Endometrium (tissue), 2 donors: ENCODE measurements around the gene MAP3K20.
"Not testable (repeated sequence)": the region's sequence is repeated elsewhere in the genome, so short reads cannot be mapped to it uniquely, and the experiment has no call there.

Experiments
- FAIRE-seq: peaks from 2 replicates; lab custom pipeline; 2012; peaks lifted over from hg19 to GRCh38; lab: Jason Lieb, UNC
- donor health status: control.
- donor health status: control.

MAP3K20 gene

DNA sequence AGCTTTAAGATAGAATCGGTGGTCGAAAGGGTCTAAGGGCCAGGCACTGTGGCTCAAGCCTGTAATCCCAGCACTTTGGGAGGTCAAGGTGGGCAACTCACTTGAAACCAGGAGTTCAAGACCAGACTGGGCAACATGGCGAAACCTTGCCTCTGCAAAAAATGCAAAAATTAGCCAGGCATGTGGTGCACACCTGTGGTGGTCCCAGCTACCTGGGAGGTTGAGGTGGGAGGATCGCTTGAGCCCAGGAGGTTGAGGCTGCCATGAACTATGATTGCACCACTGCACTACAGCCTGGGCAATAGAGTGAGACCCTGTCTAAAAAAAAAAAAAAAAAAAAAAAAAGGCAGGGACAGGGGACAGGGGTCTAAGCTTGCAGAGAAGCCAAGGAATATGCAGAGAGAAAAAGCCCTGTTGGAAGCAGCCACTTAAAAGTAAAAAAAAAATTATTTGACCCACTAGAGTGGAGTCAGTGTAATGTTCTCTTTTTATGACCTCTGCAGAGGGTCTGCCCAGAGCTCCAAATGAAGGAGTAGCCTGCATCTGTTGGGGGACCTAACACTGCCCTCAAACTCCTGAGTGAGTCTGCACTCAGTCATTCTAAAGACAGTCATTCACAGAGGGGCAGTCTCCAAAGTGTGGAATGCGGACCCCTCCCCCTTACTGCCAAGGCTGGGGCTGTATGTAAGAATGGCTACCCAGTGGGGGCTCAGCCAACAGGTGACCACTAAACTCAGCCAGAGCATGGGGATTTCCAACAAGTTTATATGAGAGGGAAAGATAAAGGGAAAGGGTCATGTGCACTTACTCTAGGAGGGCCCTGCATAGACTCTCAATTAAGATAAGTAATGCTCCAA lies 160.5 kb downstream of the MAP3K20 start:
- no peak for FAIRE-seq

DNA sequence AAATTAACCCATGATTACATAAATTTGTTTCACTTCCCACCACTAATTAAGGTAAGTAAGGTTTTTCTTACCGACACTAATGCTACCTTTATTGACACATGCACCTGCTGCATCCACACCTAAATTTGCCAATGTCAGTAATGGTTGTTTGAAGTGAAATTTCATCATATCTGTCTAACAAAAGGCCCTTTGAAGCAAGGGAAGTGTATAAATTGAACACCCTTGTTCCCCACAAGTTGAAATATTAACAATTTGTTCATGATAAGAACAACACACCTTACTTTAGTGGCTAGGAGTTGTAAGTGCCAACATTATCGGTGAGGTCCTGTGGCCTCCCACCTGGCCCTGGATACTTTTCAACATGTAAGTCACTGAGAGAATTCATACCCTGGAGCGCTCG lies 162.7 kb downstream of the MAP3K20 start:
- no peak for FAIRE-seq

DNA sequence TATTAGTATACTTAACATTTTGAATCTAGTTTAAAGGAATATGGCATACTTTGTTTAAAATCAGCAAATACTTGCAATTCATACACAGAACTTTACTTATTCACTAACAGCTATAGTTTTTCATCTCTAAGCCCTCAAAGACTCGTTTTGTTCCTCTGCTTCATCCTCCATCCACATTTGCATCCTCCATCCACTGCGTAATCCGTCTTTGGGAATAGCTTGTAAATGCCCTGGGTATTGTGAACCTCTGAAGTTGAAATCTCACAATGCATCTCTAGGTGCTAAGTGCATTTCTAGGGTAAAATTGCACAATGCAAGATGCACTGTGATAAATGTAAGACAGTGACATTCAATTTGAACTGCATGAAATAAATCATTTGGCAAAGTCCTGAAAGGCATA lies 163.2 kb downstream of the MAP3K20 start:
- FAIRE-seq: no peak

DNA sequence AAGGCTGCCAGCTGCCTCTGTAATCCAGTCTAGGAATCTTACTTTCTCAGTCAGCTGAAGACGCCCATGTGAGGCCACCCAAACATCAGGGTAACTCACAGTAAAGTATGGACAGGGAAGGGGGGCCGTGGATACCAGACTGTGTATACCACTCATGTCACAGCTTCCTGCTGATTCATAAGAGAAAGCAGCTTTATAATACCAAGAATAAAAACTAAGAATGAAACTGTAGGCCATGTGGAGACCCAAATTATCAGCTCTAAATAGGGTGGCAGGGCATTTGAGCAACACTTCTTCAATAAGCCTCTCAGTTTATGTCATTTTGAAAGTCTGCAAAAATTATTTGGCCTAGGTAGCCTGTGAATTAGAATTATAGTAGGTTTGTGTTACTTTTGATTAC lies 164.0 kb downstream of the MAP3K20 start:
- no peak for FAIRE-seq

DNA sequence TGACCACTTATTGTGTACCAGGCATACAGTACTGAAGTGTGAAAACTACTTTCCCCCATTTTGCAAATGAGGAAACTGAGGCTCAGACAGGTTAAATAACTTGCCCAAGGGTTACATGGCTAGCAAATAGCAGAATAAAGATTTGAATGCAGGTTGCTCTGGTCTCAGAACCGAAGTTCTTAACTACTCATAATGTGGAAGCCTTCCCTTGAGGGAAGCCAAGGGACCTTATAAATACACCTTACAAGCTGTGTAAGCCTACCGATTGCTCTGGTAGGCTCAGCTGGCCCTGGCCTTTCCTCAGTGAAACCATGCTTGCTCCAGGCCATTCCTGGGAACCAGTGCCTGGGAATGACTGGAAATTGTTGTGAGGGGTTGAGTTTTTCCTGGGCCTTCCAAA lies 164.4 kb downstream of the MAP3K20 start:
- no peak for FAIRE-seq

DNA sequence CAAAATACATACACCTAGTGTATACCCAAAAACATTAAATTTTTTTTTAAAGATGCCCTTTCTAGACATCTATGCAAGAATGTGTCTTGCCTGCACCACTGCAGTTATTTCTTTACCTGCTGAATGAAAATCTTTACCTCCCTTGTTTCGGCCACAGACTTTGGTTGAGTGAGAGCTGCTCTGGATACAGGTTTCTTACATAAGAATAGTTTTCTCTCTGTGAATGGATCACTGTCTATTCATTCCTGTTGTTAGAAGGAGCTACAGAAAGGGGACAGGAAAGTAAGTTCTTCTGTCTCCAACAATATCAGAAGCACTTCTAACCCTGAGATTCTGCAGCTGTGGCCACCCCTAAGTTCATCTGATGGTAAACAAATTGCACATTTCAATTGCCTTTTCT lies 166.0 kb downstream of the MAP3K20 start:
- FAIRE-seq: no peak

DNA sequence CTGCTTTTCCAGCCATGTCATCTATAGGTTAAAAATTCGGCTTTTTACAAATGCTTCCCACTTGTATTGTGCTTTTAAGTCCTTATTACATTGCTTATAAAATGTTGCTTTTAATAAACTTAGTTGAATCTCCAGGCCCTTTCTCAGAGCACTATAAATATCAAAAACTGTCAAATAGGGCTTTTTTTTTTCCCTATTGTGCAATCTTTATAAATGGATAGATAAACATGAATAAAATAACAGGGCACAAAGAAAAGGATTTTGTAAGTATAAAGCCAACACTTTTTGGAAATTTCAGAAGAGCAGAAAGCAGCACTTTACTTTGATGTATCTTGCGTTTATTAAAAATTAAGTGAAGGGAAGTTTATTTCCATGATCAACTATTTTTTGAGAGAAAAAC lies 171.5 kb downstream of the MAP3K20 start:
- FAIRE-seq: no peak

DNA sequence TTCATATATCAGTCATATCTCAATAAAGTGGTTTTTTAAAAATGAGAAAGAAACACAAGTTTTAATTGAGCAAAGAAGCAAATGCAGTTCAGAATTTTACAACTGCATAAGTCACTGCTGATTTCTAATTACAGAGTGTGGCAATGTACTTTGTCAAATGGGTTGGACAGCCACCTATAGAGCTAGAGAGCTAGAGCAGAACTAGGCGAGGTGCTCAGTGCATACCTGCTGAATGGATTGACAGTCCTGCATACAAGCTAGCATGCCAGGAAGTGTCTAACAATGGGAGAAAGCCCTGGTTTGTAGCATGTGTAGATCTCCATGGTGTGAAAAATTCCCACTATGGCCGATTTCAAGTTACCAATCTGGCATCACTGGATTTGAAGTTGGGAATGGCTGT lies 172.7 kb downstream of the MAP3K20 start:
- no peak for FAIRE-seq

DNA sequence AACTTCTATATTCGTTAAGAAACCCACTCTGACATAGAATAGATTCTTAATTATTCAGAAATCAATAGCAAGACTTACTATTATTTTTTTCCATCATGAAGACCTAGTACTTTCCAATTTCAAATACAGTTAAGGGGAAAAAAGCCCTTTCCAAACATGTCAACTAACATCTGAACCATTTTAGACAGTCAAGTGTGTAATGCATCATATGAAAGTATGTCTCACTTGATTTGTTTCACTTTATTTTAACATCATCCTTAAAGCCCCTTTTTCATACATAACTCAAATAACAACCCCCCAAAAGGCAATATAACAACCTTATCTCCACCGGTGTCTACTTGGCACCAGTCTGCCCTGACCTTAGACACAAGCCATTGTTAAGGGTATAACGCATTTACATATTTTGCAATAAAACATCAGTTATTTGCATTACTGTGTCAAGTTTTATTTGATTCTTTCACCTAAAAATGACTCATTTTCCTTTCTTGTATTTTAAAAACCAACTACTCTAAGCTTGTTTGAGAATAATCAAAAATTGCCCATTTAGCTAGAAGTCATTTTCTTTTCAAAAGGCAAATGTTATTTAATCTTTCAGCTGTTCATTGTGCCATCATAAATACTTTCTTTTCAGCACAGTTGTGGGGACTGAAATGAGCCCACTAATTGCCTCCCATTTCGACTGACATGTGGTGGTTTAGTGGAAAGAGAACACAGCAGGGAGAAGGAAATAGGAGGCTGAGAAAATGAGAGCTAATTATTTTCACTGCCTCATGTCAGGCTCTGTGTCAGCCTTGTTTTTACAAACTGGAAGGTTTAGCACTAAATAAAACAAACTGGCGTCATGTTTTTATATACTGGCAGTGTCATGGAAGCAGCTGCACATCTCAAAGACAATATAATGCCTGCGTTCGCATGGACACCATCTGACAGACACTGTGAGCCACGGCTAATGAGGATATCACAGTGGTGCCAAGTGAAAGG lies 174.3 kb downstream of the MAP3K20 start:
- no peak for FAIRE-seq

DNA sequence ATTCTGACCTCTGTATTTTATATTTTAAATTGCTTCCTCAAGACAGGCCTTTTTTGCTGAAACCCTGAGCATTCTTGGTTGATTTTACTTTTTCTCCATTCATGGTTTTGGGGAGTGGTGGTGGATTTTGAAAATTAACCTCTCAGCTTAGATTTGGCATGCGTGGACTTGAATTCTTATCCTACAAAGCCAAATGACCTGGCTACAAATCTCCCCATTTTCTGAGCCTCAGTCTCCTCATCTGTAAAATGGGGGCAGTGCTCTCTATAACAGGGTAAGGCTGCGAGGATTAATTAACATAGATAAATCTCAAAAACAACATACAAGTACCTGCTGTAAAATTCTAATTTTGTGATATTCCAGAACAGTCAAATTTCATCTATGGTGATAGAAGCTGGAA lies 175.6 kb downstream of the MAP3K20 start:
- no peak for FAIRE-seq

DNA sequence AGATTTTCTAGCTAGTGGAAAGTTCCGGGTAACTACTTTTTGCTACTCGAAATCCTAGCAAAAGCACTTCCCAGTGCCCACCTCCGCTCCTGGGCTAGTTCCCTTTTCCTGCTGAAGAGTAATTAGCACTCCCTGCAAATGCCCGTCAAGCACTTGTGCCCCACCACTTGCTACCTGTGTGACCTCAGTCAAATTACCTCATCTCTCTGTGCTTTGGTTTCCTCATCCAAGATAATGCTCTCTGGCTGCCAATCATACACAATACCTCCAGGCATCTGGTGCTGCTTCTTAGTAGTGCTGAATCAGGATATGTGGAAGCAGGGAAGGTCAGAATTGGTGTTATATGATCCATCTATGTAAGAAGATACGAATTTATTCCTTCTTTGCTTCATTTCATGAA lies 176.9 kb downstream of the MAP3K20 start:
- no peak for FAIRE-seq

DNA sequence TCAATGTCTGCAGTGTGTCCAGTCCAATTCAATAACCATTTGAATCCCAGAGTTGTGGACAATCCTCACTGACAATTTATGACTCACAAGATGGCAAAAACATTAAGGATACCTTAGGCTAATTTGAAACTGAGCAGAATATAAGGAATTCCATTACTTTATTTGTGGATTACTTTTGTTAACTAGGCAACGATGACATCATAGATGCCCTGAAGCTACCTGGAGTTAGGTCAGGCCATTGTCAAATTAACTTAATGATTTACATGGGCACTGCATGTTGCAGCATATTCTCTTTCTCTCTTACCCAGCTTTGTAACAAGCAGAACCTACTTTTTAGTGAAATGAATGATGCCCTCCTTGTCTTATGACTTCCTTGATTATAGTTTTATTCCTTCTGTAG lies 179.0 kb downstream of the MAP3K20 start:
- no peak for FAIRE-seq

DNA sequence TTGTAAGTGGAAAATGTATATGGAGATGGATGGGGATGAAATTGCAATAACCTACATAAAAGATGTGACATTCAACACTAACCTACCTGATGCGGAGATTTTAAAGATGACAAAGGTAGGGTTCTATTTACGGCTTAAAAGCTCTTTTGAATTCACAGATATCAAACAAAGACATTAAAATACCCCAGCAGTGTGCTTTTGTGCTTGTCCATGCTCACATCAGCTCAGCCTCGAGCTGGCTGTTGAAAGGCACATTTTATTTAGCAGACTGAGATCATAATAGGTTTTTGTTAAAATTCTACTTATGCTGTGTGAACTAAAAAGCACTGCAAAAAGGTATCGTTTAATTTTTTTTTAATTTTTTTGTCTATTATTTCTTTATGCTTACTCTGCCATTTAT lies 183.1 kb downstream of the MAP3K20 start:
- no peak for FAIRE-seq

DNA sequence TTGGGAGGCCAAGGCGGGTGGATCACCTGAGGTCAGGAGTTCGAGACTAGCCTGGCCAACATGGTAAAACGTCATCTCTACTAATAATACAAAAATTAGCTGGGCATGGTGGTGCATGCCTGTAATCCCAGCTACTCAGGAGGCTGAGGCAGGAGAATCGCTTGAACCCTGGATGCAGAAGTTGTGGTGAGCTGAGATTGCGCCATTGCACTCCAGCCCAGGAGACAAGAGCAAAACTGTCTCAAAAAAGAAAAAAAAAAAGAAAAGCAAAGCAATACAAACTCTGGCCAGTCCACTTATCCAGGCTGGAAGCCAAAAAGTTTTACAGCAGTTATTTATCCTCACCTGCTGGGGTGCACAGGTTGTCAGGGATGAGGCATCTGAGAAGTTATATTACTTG lies 186.7 kb downstream of the MAP3K20 start:
- not testable (repeated sequence) for FAIRE-seq

DNA sequence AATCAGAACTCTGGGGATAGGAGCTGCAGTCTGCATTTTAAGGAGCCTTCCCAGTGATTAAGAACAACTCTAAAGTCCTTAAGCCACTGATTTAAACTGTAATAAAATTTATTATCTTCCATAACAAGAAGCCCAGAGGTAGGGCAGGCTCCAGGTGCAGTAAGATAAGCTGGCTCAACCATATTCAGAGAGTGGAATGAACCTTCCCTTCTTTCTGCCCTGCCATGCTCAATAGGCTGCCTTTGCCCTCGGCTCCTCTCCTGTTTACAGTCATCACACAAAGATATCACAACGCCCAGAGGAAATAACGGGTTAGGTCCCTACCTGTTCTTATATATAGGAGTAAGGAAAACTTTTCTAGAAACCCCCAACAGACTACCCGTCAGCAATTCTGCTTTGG lies 188.5 kb downstream of the MAP3K20 start:
- no peak for FAIRE-seq

DNA sequence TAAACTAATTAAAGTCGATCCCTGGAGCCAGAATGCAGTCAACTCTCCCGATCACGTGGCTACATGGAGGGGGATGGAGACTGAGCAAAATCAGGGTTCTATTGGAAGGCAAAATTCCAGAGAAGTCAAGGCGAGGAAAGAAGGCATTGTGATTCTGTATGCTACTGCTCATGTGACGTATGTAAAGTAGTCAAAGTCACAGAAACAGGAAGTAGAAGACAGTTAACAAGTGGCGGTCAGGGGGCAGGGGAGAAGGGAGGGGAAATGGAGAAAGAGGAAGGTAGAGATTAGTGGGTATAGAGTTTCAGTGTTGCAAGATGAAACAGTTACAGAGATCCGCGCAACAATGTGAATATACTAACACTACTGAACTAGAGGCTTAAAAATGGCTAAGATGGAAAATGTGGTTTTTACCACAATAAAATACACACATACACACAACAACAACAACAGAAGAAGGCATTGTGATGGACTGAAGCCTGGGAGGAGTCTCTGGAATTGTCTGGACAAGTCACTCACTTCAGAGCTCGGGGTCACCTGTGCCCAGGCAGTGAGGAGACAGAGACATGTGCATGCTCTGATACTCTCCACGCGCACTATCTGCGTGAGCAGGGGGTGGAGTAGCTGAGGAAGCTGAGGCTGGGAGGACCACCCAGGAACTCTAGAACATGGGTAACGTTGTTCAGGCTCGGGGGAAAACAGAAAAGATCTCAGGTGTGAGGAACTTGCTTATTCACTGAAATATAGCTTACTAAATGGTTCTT lies 189.1 kb downstream of the MAP3K20 start:
- no peak for FAIRE-seq

DNA sequence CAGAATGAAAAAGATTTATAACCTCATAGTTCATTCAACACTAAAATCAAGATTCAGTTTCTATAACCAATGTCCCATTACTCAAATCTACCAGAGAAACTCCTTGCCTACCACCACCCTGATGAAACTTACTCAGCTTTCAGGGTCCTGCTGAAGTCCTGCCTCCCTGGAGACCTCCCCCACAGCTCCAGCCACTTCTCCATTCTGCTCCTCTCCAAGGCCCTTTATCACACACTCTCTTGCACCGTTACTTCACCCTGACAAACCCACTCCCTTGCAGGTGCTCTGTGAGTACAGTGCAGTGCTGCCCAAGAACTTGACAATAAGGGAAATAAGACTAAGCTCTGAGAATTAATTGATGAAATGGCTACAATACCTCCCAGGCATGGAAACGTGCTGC lies 195.5 kb downstream of the MAP3K20 start:
- no peak for FAIRE-seq

DNA sequence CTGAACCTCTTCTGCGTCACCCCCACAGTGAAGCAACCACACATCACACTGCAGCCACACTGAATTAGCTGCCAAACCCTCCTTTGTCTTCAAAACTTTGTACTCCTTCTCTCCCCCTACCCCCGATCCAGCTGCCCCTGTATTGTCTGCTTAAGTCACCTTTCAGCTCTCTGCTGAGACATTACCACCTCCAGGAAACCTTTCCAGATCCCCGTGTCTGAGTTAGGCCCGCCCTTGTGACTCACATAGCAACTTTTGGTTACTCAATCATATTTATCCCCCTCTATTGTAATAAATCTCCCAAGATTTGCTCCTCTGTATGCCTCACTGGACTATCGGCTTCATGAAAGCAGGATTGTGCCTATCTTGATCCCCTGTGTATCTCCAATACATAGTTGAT lies 196.2 kb downstream of the MAP3K20 start:
- no peak for FAIRE-seq

DNA sequence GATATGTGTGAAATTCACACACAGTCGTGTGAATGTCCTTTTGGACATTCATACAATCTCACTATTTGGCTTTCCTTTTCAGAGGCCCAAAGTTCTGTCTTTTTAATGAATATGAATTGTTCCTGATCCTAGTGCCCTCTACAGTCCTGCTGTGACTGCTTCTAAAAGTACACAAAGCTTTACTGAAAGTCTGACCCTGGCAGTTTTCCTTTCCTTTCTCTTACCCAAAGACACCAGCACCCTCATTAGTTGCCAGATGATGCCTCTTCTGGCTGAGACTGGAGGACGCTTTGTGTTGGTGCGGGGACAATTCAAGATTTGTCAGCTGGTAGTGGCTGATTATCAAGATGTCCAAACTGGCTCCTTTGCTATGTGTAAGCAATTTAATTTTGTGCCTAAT lies 197.2 kb downstream of the MAP3K20 start:
- FAIRE-seq: no peak

DNA sequence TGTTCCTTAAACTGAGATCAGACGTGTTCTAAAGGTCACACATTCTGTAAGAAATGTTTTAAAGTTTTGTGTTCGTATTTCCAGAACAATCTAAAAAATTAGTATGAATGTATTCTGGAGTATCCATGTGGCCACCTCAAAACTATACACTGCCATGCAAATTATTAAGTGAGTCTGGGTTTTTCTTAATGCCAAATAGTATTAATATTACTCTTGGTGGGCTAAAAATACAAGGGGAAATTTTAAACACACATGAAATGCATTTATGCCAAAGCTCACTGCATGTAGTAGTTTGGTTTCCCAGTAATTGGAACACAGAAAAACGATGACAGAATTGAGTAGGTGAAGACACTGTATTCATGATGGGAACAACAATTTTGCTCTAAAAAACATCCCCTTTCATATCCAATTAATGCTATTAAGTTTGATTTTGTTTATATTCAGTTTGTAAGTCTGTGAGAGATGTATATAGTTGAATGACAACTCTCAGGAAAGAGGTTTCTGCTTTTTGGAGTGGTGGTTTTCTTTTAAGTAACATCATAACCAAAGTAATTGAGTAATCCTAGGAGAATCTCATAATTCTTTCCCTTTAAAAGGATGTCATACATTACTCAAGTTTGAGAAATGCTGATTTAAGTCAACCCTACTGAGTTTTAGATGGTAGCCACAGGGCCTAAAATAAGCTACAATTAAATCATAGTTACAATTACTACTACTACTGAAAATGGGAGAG lies 203.3 kb downstream of the MAP3K20 start:
- FAIRE-seq: no peak

DNA sequence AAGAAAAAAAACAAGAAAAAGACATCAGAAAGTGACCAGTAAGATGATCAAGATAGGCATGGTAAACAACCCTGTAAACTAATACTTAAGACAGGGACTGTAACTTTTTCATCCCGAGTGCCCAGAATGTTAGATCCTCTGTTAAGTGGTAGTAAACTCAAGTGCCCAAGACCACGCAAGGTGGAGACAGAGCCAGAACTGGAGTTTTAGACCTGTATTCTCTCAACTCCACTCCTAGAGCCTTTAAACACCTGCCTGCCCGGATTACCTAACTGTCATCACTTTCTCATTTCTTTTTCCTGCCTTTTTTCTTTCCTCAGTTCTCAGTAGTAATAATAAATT lies 203.9 kb downstream of the MAP3K20 start:
- no peak for FAIRE-seq

DNA sequence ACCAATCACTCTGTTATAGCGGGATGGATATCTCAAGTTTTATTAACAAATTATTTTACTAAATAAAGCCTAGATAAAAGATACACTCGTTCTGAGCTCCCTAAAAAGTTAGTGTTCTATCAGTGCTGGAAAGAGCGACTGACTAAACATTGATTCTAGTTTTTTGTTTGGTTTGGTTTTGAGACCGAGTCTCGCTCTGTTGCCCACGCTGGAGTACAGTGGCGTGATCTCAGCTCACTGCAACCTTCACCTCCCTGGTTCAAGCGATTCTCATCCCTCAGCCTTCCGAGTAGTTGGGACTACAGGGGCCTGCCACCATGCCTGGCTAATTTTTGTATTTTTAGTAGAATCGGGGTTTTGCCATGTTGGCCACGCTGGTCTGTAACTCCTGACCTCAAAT lies 205.2 kb downstream of the MAP3K20 start:
- FAIRE-seq: no peak
